Activated naive CD4-positive, alpha-beta T cell treated with anti-CD3 and anti-CD28 coated beads for 36 hours (primary cell): ENCODE measurements around the gene GRAMD1A. TPM values are rescaled to one million over a fixed set of nuclear protein-coding genes. Genes with fewer than 3 reads are reported as not detected.
A peak's percentile ranks its signal among the peaks of the same experiment; 100 is the strongest.
"Not testable (repeated sequence)": the region's sequence is repeated elsewhere in the genome, so short reads cannot be mapped to it uniquely, and the experiment has no call there.

Experiments used
- CTCF ChIA-PET: fragments of 350-600 bp; sonication (Branson Sonifier 250); formaldehyde crosslinking; loops from one replicate; lab custom pipeline; 2021; ENCODE audit warnings: antibody characterized with exemption; lab: Charles Lee
- DNase-seq: peaks from one replicate; pipeline ENCODE4 v3.0.0-alpha.2; 2020
- H3K27ac Mint-ChIP-seq: one replicate; pipeline ENCODE4 v1.8.0; 2021; ENCODE audit warnings: mild to moderate bottlenecking, mixed read lengths
- H3K27me3 Mint-ChIP-seq: one replicate; pipeline ENCODE4 v1.8.0; 2021; ENCODE audit warnings: low read depth, mixed read lengths
- H3K36me3 Mint-ChIP-seq: one replicate; pipeline ENCODE4 v1.8.0; 2021; ENCODE audit warnings: low read depth, mixed read lengths
- H3K4me1 Mint-ChIP-seq: one replicate; pipeline ENCODE4 v1.8.0; 2021; ENCODE audit warnings: low read depth, mixed read lengths
- H3K4me3 Mint-ChIP-seq: one replicate; pipeline ENCODE4 v1.8.0; 2021; ENCODE audit warnings: mild to moderate bottlenecking, moderate library complexity, mixed read lengths
- H3K9me3 Mint-ChIP-seq: one replicate; pipeline ENCODE4 v1.8.0; 2021; ENCODE audit warnings: mixed read lengths
- intact Hi-C: fragments of 100-400 bp; cut with micrococcal nuclease; formaldehyde crosslinking; loops from one replicate; pipeline ENCODE4 v1.15.1; 2023
- total RNA-seq, 2 experiments: library from RNA; stranded (reverse); gene quantifications; one replicate each; pipeline ENCODE4 v1.2.3, GENCODE V29; 2021

The GRAMD1A gene
- total RNA-seq, 2 experiments from 2014 or later, result 117 to 125 TPM

DNA sequence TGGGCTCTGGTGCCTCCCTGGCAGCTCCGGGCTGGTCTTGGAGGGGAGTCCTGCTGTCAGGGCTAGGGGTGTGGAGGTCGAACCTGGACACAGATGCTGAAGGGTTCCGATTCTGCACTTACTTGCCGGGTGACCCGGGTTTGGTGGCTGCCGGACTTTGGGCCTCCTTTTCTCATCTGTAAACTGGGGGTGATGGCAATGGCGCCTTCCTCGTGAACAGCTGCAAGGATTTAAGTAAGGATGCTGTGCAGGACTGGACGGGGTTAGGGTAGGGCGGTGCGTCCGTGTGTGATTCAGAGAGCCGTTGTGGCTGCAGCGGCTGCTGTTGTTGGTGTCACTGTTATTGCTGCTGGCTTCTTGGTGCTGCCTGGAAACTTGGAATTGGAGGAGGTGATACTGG lies 43.8 kb downstream of the GRAMD1A start:
- Mint-ChIP-seq H3K27me3 (peaks cover 10% of the 10 kb centered on the region), H3K4me1 (peaks cover 42% of the 10 kb centered on the region), H3K4me3 (no peak overlapping the region), H3K27ac (no peak overlapping the region), H3K36me3 (no peaks in the 10 kb centered on the region), H3K9me3 (no peaks in the 10 kb centered on the region)
- intact Hi-C loops, result loop anchor here (1.0 kb wide), 4 partner anchors 23 to 97 kb away; partner anchors contain the start of gene LGI4
- DNase-seq, result no peak
- CTCF ChIA-PET, result interaction anchor here (0.6 to 4.2 kb wide), 35 partner anchors 8 to 412 kb away, joined by 3 to 23 read pairs (median 5); partner anchors contain the start of genes FXYD7 and LGI4

DNA sequence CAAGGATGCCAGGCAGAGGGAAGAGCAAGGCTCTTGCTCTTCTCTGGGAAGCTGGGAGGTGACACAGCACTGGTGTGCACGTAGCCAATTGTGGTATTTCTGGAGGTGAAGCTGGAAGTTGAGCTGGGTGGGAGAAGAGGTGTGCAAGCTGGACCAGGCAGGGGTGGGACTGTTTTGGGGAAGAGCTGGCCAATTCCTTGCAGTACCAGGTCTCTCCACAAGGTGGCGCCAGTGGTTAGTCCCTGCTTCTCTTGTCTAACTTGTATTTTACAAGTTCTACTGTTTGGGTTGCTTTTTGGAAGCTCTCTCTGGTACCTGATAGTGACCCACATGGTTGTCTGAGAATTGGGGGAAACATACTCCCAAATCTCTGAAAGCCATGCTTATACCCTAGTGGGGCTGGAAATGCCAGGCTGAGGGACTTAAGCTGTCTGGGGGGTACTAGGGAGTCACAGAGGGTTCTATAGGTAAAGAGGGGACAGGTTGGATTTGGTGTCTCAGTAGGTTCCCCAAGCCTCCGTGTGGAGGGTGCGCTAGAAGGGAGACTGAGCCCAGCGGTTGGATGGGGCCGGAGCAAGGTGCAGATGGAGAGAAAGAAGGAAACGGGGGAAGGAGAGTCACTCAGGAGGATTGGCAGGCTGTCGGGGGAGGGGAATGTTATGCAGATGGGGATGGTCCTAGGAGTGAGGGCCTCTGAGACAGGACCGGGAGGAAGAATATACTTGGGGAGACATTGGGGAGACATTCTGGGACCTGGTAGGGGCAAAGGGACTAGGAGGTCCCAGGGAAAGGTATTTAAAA lies 44.4 kb downstream of the GRAMD1A start:
- H3K4me3 Mint-ChIP-seq, result no peak overlapping the region
- H3K27me3 Mint-ChIP-seq, result peaks cover 8% of the 10 kb centered on the region
- H3K4me1 Mint-ChIP-seq, result peaks cover 39% of the 10 kb centered on the region
- CTCF ChIA-PET, result interaction anchor here (0.6 to 4.2 kb wide), 35 partner anchors 8 to 412 kb away, joined by 3 to 23 read pairs (median 5); partner anchors contain the start of genes FXYD7 and LGI4
- DNase-seq, result peak; percentile 83
- H3K9me3 Mint-ChIP-seq, result no peaks in the 10 kb centered on the region
- H3K27ac Mint-ChIP-seq, result peak overlapping the region; percentile 58
- H3K36me3 Mint-ChIP-seq, result no peaks in the 10 kb centered on the region
- intact Hi-C loops, result loop anchor here (1.0 kb wide), 5 partner anchors 20 to 97 kb away; partner anchors contain the start of gene LGI4

DNA sequence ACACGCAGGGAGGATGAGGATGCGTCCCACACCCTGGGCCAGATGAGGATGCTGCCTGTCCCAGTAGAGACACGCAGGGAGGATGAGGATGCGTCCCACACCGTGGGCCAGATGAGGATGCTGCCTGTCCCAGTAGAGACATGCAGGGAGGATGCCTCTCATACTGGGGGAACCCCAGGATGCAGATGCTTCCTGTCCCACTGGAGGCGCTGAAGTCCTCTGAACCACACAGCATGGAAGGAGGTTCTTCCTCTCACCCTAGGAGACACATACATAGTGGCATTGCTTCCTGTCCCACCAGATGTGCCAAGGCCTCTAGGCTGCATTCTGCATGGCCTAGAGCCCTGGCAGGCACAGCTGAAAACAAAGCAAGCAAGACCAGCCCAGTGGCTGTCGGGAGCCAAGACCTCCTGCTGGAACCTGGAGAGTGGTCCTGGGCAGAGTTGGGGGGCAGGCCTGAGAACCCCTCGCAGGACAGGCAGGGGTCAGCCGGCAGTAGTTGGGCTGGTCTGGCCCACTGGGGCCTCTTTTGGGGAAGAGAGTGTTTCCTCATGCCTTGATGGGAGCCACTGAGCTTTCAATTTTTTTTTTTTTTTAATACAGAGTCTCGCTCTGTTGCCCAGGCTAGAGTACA lies 45.7 kb downstream of the GRAMD1A start:
- Mint-ChIP-seq H3K9me3 (no peaks in the 10 kb centered on the region), H3K27me3 (peaks cover 2% of the 10 kb centered on the region)

DNA sequence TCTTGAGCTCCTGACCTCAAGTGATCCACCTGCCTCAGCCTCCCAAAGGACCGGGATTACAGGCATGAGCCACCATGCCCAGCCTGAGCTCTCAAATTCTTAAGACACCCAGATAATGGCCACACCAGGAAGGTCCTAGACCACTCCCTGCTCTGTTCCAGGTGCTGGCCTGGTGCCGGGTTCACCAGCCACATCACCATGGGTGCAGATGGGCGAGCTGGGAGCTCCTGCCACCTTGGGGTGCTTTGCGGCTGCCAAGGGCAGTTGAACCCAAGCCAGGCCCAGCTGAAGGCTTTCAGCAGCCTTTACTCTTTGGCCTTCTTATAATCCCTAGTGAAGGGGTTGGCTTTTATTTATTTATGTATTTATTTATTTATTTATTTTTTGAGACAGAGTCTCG lies 46.3 kb downstream of the GRAMD1A start:
- Mint-ChIP-seq H3K4me1 (peaks cover 27% of the 10 kb centered on the region), H3K27ac (no peak overlapping the region), H3K4me3 (no peak overlapping the region), H3K36me3 (no peaks in the 10 kb centered on the region), H3K27me3 (no peaks in the 10 kb centered on the region), H3K9me3 (no peaks in the 10 kb centered on the region)
- intact Hi-C loops, result no loop called here
- CTCF ChIA-PET, result interaction anchor here (0.9 to 4.2 kb wide), 7 partner anchors 10 to 90 kb away, joined by 3 to 16 read pairs (median 4); no protein-coding TSS in a partner anchor
- DNase-seq, result no peak

More for the DNA sequence above, 45.7 kb downstream of the GRAMD1A start:
- intact Hi-C loops, result loop anchor here (1.0 kb wide), 1 partner anchor 19 kb away; no protein-coding TSS in a partner anchor
- CTCF ChIA-PET, result interaction anchor here (0.9 to 4.2 kb wide), 6 partner anchors 10 to 91 kb away, joined by 3 to 16 read pairs (median 6); no protein-coding TSS in a partner anchor
- Mint-ChIP-seq H3K36me3 (no peaks in the 10 kb centered on the region), H3K4me1 (peaks cover 32% of the 10 kb centered on the region), H3K4me3 (no peak overlapping the region), H3K27ac (no peak overlapping the region)
- peak; percentile 81 for DNase-seq

DNA sequence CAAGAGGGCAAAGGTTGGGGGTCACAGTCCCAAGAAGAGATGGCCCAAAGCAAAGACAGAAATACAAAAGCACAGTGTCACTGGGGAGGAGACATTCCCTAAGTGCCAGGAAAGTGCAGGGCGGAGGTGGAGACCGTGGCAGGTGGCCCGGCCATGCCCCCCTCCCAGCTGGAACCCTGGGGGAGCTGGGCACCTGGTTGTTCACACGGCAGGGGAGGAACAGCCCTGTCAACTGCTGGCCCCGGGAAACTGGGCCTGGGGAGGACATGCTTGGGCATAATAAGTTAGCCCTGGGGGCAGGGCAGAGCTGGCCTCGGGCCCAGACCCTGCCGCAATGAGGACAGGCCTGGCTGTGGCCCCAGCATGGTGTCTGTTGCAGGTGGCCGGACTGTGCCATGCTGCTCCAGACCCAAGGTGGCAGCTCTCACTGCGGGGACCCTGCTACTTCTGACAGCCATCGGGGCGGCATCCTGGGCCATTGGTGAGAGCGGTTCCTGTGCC lies 48.8 kb downstream of the GRAMD1A start:
- Mint-ChIP-seq H3K4me3 (no peak overlapping the region), H3K27ac (no peak overlapping the region), H3K27me3 (no peaks in the 10 kb centered on the region), H3K9me3 (no peaks in the 10 kb centered on the region), H3K4me1 (peaks cover 18% of the 10 kb centered on the region), H3K36me3 (no peaks in the 10 kb centered on the region)
- CTCF ChIA-PET, result interaction anchor here (1.1 to 2.8 kb wide), 2 partner anchors 18 to 66 kb away, joined by 3 to 16 read pairs; no protein-coding TSS in a partner anchor
- DNase-seq, result no peak
- intact Hi-C loops, result no loop called here

DNA sequence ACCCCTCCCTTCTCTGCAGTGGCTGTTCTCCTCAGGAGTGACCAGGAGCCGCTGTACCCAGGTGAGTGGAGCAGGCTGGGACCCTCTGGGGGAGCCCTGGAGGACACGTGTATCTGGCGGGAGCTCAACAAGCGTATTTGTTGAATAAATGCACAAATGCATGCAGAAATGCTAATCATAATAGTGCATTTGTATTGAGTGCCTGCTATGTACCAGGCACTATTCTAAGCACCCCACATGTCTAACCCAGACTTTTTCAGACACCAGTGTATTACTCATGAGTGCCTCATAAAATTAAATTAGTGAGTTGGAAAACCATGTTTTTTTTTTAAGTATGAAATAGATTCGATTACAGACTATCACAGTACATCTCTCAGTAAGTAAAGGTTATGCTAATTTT lies 49.3 kb downstream of the GRAMD1A start:
- intact Hi-C loops, result no loop called here
- no peak overlapping the region for H3K27ac Mint-ChIP-seq
- H3K36me3 Mint-ChIP-seq, result no peaks in the 10 kb centered on the region
- no peak overlapping the region for H3K4me3 Mint-ChIP-seq
- H3K4me1 Mint-ChIP-seq, result peaks cover 15% of the 10 kb centered on the region
- no peak for DNase-seq
- CTCF ChIA-PET, result no interaction called here
- H3K9me3 Mint-ChIP-seq, result no peaks in the 10 kb centered on the region
- no peaks in the 10 kb centered on the region for H3K27me3 Mint-ChIP-seq

DNA sequence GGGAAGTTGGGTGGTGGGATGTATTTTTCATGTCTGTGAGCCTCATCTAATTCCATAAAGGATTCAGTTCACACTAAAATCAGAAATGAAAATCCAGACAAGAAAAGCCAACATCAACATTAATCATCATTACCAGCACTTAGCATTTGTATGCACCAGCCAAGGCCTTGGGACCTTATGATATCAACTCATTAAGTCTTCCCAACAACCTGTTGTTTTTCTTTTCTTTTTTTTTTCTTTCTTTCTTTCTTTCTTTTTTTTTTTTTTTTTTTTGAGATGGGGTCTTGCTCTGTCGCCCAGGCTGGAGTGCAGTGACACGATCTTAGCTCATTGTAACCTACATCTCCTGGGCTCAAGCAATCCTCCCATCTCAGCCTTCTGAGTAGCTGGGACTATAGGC lies 50.5 kb downstream of the GRAMD1A start:
- H3K4me3 Mint-ChIP-seq, H3K9me3 Mint-ChIP-seq, H3K27ac Mint-ChIP-seq, H3K4me1 Mint-ChIP-seq, intact Hi-C loops, H3K27me3 Mint-ChIP-seq, DNase-seq, H3K36me3 Mint-ChIP-seq: not testable (repeated sequence)
- CTCF ChIA-PET, result interaction anchor here (1.2 kb wide), 1 partner anchor 16 kb away, joined by 5 read pairs; no protein-coding TSS in a partner anchor

DNA sequence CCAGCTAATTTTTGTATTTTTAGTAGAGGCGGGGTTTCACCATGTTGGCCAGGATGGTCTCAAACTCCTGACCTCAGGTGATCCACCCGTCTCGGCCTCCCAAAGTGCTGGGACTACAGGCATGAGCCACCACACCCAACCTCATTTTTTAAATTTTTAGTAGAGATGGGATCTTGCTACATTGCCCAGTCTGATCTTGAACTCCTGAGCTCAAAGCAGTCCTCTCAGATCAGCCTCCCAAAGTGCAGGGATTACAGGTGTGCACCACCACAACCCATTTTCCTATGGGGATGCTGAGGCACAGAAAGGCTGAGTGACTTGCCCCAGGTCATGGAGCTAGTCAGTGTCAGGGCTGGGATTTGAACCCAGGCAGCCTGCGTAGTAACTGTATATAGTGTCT lies 51.1 kb downstream of the GRAMD1A start:
- CTCF ChIA-PET, result interaction anchor here (1.2 to 2.4 kb wide), 3 partner anchors 8 to 39 kb away, joined by 4 to 11 read pairs (median 5); no protein-coding TSS in a partner anchor
- H3K4me3 Mint-ChIP-seq, H3K9me3 Mint-ChIP-seq, H3K4me1 Mint-ChIP-seq, H3K27ac Mint-ChIP-seq, intact Hi-C loops, H3K36me3 Mint-ChIP-seq, H3K27me3 Mint-ChIP-seq, DNase-seq: not testable (repeated sequence)

DNA sequence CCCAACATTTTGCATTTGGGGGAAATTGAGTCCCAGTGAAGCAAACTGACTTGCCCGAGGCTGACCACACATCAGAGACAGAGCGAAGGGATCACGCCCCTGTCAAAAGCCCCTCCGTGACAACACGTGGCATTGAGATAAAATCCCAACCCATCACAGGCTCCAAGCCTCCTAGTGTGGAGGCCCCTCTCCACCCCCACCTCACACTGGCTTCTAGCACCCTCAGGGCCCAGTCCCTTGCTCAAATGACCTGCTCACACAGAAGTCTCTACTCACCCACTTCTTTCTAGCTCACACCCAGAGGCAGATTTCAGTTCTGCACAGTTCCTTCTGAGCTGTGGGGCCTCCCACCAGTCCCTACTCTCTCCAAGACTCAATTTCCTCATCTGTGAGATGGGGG lies 51.7 kb downstream of the GRAMD1A start:
- CTCF ChIA-PET, result interaction anchor here (1.2 to 2.4 kb wide), 3 partner anchors 8 to 39 kb away, joined by 4 to 11 read pairs (median 5); no protein-coding TSS in a partner anchor
- no peak overlapping the region for H3K27ac Mint-ChIP-seq
- no peak for DNase-seq
- H3K4me1 Mint-ChIP-seq, result no peaks in the 10 kb centered on the region
- H3K9me3 Mint-ChIP-seq, result no peaks in the 10 kb centered on the region
- H3K27me3 Mint-ChIP-seq, result no peaks in the 10 kb centered on the region
- H3K36me3 Mint-ChIP-seq, result no peaks in the 10 kb centered on the region
- no peak overlapping the region for H3K4me3 Mint-ChIP-seq
- intact Hi-C loops, result no loop called here

DNA sequence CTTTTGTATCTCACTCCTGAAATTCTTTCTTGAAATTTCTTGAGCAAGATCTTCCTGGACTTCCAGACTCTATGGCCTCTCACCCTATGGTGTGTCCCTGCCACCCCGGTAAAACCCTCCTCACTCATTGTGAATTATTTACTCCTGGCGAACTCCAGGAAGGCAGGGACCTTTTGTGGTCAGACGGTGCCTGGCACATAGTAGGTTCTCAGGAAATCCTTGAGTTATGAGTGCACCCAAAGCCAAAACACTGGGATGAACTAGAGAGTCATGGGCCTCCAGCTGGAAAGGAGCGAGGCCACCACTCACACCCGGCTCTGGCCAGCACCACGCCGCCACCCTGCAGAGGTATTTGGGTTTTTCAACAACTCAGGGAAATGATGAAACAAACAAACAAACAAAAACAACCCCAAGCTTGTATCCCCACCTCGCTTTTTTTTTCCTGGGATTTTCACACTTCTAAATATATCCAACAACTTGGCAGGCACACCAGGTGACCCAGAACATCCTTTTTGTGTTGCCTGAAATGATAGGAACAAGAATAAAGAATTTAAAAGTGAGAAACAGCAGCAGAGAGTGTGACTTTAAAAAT lies 52.6 kb downstream of the GRAMD1A start:
- H3K4me3 Mint-ChIP-seq, result no peak overlapping the region
- no peaks in the 10 kb centered on the region for H3K36me3 Mint-ChIP-seq
- DNase-seq, result no peak
- CTCF ChIA-PET, result interaction anchor here (2.4 kb wide), 1 partner anchor 9 kb away, joined by 11 read pairs; no protein-coding TSS in a partner anchor
- no peaks in the 10 kb centered on the region for H3K9me3 Mint-ChIP-seq
- H3K27ac Mint-ChIP-seq, result no peak overlapping the region
- H3K4me1 Mint-ChIP-seq, result no peaks in the 10 kb centered on the region
- no peaks in the 10 kb centered on the region for H3K27me3 Mint-ChIP-seq
- intact Hi-C loops, result no loop called here

DNA sequence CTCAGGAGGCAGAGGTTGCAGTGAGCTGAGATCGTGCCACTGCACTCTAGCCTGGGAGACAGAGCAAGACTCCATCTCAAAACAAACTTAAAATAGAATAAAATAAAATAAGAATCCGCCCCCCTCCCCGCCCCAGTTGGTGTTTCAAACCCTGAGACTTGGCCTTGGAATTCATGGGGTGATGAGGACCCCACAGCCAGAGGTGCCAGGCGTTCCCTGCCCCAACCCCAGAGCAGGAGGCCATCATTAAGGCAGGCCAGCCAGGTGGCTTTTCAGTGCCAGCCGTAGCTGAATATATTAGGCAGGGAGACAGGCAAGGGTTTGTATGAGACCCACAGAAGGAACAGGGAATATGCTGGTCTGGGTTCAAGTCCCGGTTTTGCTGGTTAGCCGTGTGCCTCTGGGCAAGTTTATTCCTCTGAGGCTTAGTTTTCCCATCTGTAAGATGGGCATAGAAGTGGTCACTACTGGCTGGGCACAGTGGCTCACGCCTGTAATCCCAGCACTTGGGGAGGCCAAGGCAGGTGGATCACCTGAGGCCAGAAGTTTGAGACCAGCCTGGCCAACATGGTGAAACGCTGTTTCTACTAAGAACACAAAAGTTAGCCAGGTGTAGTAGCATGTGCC lies 53.7 kb downstream of the GRAMD1A start:
- no peaks in the 10 kb centered on the region for H3K27me3 Mint-ChIP-seq
- no peaks in the 10 kb centered on the region for H3K4me1 Mint-ChIP-seq
- intact Hi-C loops, result no loop called here
- no peak overlapping the region for H3K27ac Mint-ChIP-seq
- no peak for DNase-seq
- no peaks in the 10 kb centered on the region for H3K36me3 Mint-ChIP-seq
- no peak overlapping the region for H3K4me3 Mint-ChIP-seq
- H3K9me3 Mint-ChIP-seq, result no peaks in the 10 kb centered on the region
- CTCF ChIA-PET, result interaction anchor here (2.2 to 3.1 kb wide), 2 partner anchors 10 to 13 kb away, joined by 12 to 17 read pairs; no protein-coding TSS in a partner anchor
